ENCODE data around the gene WWOX. TPM values are rescaled to one million over a fixed set of nuclear protein-coding genes. Genes with fewer than 3 reads are reported as not detected.

Gene WWOX
- total RNA-seq, 1 experiment from 2014 or later = 15.6 TPM

DNA sequence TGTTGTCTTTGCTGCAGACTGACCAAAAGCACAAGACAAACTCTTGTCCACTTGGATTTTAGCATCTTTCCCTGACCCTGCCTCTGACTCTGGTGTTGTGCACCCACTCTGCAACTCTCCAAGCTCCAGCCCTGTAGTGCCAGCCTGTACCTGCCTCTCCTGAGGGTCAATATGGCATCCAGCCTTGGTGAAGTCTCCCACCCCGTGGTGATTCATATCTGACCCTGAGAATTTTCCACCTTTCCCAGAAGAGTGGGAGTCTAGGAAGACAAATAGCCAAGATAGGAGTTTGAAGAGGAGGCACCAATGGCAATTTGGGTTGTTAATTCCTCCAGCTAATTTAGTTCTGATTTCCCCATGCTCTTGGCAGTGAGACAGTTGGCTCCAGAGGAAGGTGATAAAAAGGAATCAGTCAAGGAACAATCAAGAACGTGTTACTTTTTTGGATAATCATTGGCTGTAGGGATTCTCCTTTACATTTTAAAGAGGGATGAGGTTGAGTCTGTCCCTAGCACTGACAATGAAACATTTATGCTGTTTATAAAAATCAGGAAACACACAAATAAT lies 1085.1 kb downstream of the WWOX start:
- H3K27ac Mint-ChIP-seq = no peak overlapping the region
- Histone ChIP-seq H2BK120ac (ENCODE audit: low read depth, low read length, poor library complexity, severe bottlenecking) (no peak overlapping the region), H4K8ac (replicated peaks; ENCODE audit: insufficient read length, low read depth, low read length) (no peak overlapping the region), H3K23ac (ENCODE audit: insufficient read length, low read depth, low read length) (no peak overlapping the region), H3K14ac (ENCODE audit: insufficient read depth, low read length) (no peak overlapping the region), H2AK5ac (ENCODE audit: insufficient read length, low read length) (no peak overlapping the region), H2AFZ (ENCODE audit: low read length) (no peak overlapping the region), H3K27ac (ENCODE audit: insufficient read length, low read depth, low read length) (no peak overlapping the region), H3K56ac (ENCODE audit: insufficient read length, low read depth, low read length) (no peak overlapping the region), H3K27me3 (ENCODE audit: insufficient read depth, low read length) (no peaks in the 10 kb centered on the region), H3K23me2 (ENCODE audit: insufficient read length, low read depth, low read length, poor library complexity, severe bottlenecking) (no peaks in the 10 kb centered on the region), H2BK20ac (ENCODE audit: low read depth, low read length, poor library complexity, severe bottlenecking) (no peak overlapping the region), H3K18ac (ENCODE audit: insufficient read length, low read depth, low read length) (no peak overlapping the region), H3K4ac (ENCODE audit: low read depth, low read length) (no peak overlapping the region), H2BK15ac (ENCODE audit: low read depth, low read length) (no peak overlapping the region), H3K4me1 (ENCODE audit: insufficient read depth, low read length) (peaks cover 10% of the 10 kb centered on the region; the same call in 1 of the 2 replicates), H3K79me2 (ENCODE audit: insufficient read depth, low read length) (no peaks in the 10 kb centered on the region), H2BK12ac (ENCODE audit: insufficient read length, low read depth, low read length) (no peak overlapping the region), H3K79me1 (ENCODE audit: insufficient read depth, low read depth, low read length, poor library complexity, severe bottlenecking) (no peaks in the 10 kb centered on the region), H3K9me3 (ENCODE audit: control insufficient read depth, low read depth, low read length) (no peaks in the 10 kb centered on the region), H3T11ph (ENCODE audit: low read length) (no peak overlapping the region), H3K9ac (ENCODE audit: extremely low read depth, insufficient read length, low read length) (no peak overlapping the region), H4K20me1 (ENCODE audit: control insufficient read depth, insufficient read depth, insufficient read length) (no peaks in the 10 kb centered on the region), H2BK5ac (ENCODE audit: insufficient read length, low read length) (no peak overlapping the region), H4K5ac (ENCODE audit: insufficient read length, low read depth, low read length) (no peak overlapping the region), H3K4me2 (ENCODE audit: insufficient read depth, insufficient read length, low read length) (no peak overlapping the region), H4K91ac (ENCODE audit: insufficient read length, low read depth, low read length) (no peak overlapping the region)
- no peaks in the 10 kb centered on the region for H3K36me3 Mint-ChIP-seq (ENCODE audit: insufficient read depth in 1 of 3, low read depth in 3 of 3)
- TF ChIP-seq, protein P1, sequence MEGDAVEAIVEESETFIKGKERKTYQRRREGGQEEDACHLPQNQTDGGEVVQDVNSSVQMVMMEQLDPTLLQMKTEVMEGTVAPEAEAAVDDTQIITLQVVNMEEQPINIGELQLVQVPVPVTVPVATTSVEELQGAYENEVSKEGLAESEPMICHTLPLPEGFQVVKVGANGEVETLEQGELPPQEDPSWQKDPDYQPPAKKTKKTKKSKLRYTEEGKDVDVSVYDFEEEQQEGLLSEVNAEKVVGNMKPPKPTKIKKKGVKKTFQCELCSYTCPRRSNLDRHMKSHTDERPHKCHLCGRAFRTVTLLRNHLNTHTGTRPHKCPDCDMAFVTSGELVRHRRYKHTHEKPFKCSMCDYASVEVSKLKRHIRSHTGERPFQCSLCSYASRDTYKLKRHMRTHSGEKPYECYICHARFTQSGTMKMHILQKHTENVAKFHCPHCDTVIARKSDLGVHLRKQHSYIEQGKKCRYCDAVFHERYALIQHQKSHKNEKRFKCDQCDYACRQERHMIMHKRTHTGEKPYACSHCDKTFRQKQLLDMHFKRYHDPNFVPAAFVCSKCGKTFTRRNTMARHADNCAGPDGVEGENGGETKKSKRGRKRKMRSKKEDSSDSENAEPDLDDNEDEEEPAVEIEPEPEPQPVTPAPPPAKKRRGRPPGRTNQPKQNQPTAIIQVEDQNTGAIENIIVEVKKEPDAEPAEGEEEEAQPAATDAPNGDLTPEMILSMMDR (conservative IDR thresholded peaks at IDR 0.05) = no peak
- no CpG with 5 or more reads among the region's 2 CpGs for WGBS (ENCODE audit: extremely low coverage, insufficient read length, low lambda C conversion rate)
- peaks cover 15 to 19% of the 10 kb centered on the region in 2 experiments for H3K4me1 Mint-ChIP-seq
- no peak overlapping the region for H3K4me3 Mint-ChIP-seq
- DNase-seq = no peak
- no peaks in the 10 kb centered on the region; a peak in 1 of 5 replicates for H3K9me3 Mint-ChIP-seq
- H3K27me3 Mint-ChIP-seq (ENCODE audit: low read depth) = peaks cover 2% of the 10 kb centered on the region; the same call in 1 of the 2 replicates
